IMR-90 (cell line): ENCODE measurements around the gene INTS2. TPM values are rescaled to one million over a fixed set of nuclear protein-coding genes. Genes with fewer than 3 reads are reported as not detected.

Experiments
- ATAC-seq: fragments of 200-7000 bp; cut with Tn5 transposase; 2 replicates; pipeline ENCODE4 v1.9.1; 2020; ENCODE audit warnings: low read depth, mild to moderate bottlenecking, moderate library complexity
- BruUV-seq: library from RNA; stranded (reverse); fragments of 400-500 nt; replicated peaks from 2 replicates; lab custom pipeline; 2021; lab: Mats Ljungman, UMichigan
- CTCF ChIA-PET: fragments of 300-600 bp; formaldehyde crosslinking; extraction: SDS; loops from one replicate; lab custom pipeline; 2021; ENCODE audit warnings: antibody characterized with exemption; lab: Yijun Ruan, JAX
- POLR2A ChIA-PET: fragments of 300-600 bp; sonication (Branson Sonifier 250); formaldehyde crosslinking; loops from one replicate; lab custom pipeline; 2022; ENCODE audit warnings: antibody characterized with exemption; ENCODE audit not compliant: unreplicated experiment; lab: Charles Lee
- DNase-seq: peaks from one replicate; pipeline ENCODE4 v3.0.0; 2013
- H2AFZ ChIP-seq: replicated peaks from 2 replicates; pipeline ENCODE3; 2013; ENCODE audit warnings: low read length, mild to moderate bottlenecking; ENCODE audit not compliant: poor library complexity
- H2AK5ac ChIP-seq: 2 replicates; pipeline ENCODE4 v1.6.1; 2013; ENCODE audit warnings: low read depth, low read length, inconsistent platforms
- H2AK9ac ChIP-seq: replicated peaks from 2 replicates; pipeline ENCODE3; 2013; ENCODE audit warnings: mild to moderate bottlenecking, low read depth, low read length, moderate library complexity; ENCODE audit not compliant: poor library complexity
- H2BK120ac ChIP-seq: 2 replicates; pipeline ENCODE4 v1.6.1; 2013; ENCODE audit warnings: low read depth, low read length, inconsistent platforms
- H2BK15ac ChIP-seq: 3 replicates; pipeline ENCODE4 v1.6.1; 2013; ENCODE audit warnings: low read depth, low read length, inconsistent platforms
- H2BK20ac ChIP-seq: 2 replicates; pipeline ENCODE4 v1.6.1; 2013; ENCODE audit warnings: low read depth, mild to moderate bottlenecking, inconsistent platforms, low read length, moderate library complexity
- H2BK5ac ChIP-seq: 2 replicates; pipeline ENCODE4 v1.6.1; 2013; ENCODE audit warnings: mild to moderate bottlenecking, low read depth, low read length, inconsistent platforms; ENCODE audit not compliant: poor library complexity, severe bottlenecking
- H3K14ac ChIP-seq: replicated peaks from 2 replicates; pipeline ENCODE4 v1.6.1; 2013; ENCODE audit warnings: low read depth, low read length, inconsistent platforms
- H3K18ac ChIP-seq: 2 replicates; pipeline ENCODE4 v1.6.1; 2013; ENCODE audit warnings: low read depth, low read length, control low read depth
- H3K23ac ChIP-seq: 2 replicates; pipeline ENCODE4 v1.6.1; 2013; ENCODE audit warnings: low read depth, low read length, inconsistent platforms
- H3K27ac ChIP-seq: 2 replicates; pipeline ENCODE4 v1.5.1; 2013; ENCODE audit warnings: mild to moderate bottlenecking, control low read depth, low read length; ENCODE audit not compliant: insufficient read depth
- H3K27me3 ChIP-seq: 2 replicates; pipeline ENCODE4 v1.6.1; 2013; ENCODE audit warnings: low read length; ENCODE audit not compliant: control insufficient read depth, insufficient read depth
- H3K36me3 ChIP-seq: 2 replicates; pipeline ENCODE4 v1.6.1; 2013; ENCODE audit warnings: low read length, mixed read lengths; ENCODE audit not compliant: control insufficient read depth, insufficient read depth
- H3K4ac ChIP-seq: 2 replicates; pipeline ENCODE4 v1.6.1; 2013; ENCODE audit warnings: low read depth, low read length, inconsistent platforms
- H3K4me1 ChIP-seq: 2 replicates; pipeline ENCODE4 v1.6.1; 2013; ENCODE audit warnings: low read length, mixed read lengths; ENCODE audit not compliant: control insufficient read depth, insufficient read depth
- H3K4me2 ChIP-seq: 2 replicates; pipeline ENCODE4 v1.6.1; 2013; ENCODE audit warnings: low read depth, mild to moderate bottlenecking, control low read depth, low read length, moderate library complexity
- H3K4me3 ChIP-seq: 2 replicates; pipeline ENCODE4 v1.5.1; 2013; ENCODE audit warnings: low read depth, mild to moderate bottlenecking, control low read depth, low read length, moderate library complexity; ENCODE audit not compliant: insufficient read depth
- H3K56ac ChIP-seq: 2 replicates; pipeline ENCODE4 v1.6.1; 2013; ENCODE audit warnings: low read length, inconsistent platforms; ENCODE audit not compliant: insufficient read depth; ENCODE audit errors: extremely low read depth
- H3K79me1 ChIP-seq, 2 experiments: 2 replicates each; pipeline ENCODE4 v1.6.1; 2013; ENCODE audit warnings: low read length in 2 of 2, inconsistent platforms in 1 of 2, low read depth in 1 of 2
- H3K9ac ChIP-seq: 2 replicates; pipeline ENCODE4 v1.6.1; 2013; ENCODE audit warnings: low read depth, low read length, control low read depth
- H3K9me1 ChIP-seq: 2 replicates; pipeline ENCODE4 v1.6.1; 2013; ENCODE audit warnings: low read length, inconsistent platforms; ENCODE audit not compliant: insufficient read depth
- H3K9me3 ChIP-seq: 2 replicates; pipeline ENCODE4 v1.6.1; 2013; ENCODE audit warnings: low read length; ENCODE audit not compliant: control insufficient read depth, insufficient read depth
- H4K20me1 ChIP-seq: 2 replicates; pipeline ENCODE4 v1.6.1; 2013; ENCODE audit warnings: low read length, inconsistent platforms; ENCODE audit not compliant: insufficient read depth
- H4K5ac ChIP-seq: 2 replicates; pipeline ENCODE4 v1.6.1; 2013; ENCODE audit warnings: mild to moderate bottlenecking, low read depth, low read length, control low read depth
- H4K8ac ChIP-seq, 2 experiments: 2 replicates each; pipeline ENCODE4 v1.6.1; 2013; ENCODE audit warnings: low read depth in 2 of 2, low read length in 2 of 2, control low read depth in 1 of 2, inconsistent platforms in 1 of 2
- H4K91ac ChIP-seq: 2 replicates; pipeline ENCODE4 v1.6.1; 2013; ENCODE audit warnings: low read depth, low read length, inconsistent platforms; ENCODE audit not compliant: insufficient read depth
- MAFK ChIP-seq: IDR thresholded peaks from 2 replicates; pipeline ENCODE4 v1.6.1; 2012; ENCODE audit warnings: low read depth, low read length, improper control_type of control experiment
- MAZ ChIP-seq: IDR thresholded peaks from 2 replicates; pipeline ENCODE4 v1.6.1; 2012; ENCODE audit warnings: low read depth, mild to moderate bottlenecking, low read length, improper control_type of control experiment, moderate library complexity, borderline replicate concordance
- NFE2L2 ChIP-seq: fragments of 150-350 bp; IDR thresholded peaks from 2 replicates; pipeline ENCODE4 v1.6.1; 2016; ENCODE audit warnings: low read depth, mild to moderate bottlenecking, low read length
- POLR2A ChIP-seq: IDR thresholded peaks from 2 replicates; pipeline ENCODE4 v1.6.1; 2012; ENCODE audit warnings: mild to moderate bottlenecking, low read depth, low read length
- RAD21 ChIP-seq: IDR thresholded peaks from 2 replicates; pipeline ENCODE4 v1.6.1; 2012; ENCODE audit warnings: low read length, improper control_type of control experiment
- RFX5 ChIP-seq: IDR thresholded peaks from 2 replicates; pipeline ENCODE4 v1.8.0; 2012; ENCODE audit warnings: low read depth, mild to moderate bottlenecking, low read length, moderate library complexity
- WGBS, 2 experiments: methylation state at CpG; one replicate each; pipeline versions ENCODE4 v1.1.5 to v1.1.7; 2013; ENCODE audit warnings: missing lambda C conversion rate in 2 of 2; ENCODE audit not compliant: insufficient read length in 1 of 2; ENCODE audit errors: extremely low coverage in 2 of 2; 5-methylcytosine and 5-hydroxymethylcytosine counted together
- dilution Hi-C: fragments of 300-500 bp; cut with HindIII; formaldehyde crosslinking; loops from one replicate; pipeline ENCODE4 v1.14.3; 2018; ENCODE audit warnings: low sequenced_read_pairs; ENCODE audit not compliant: unreplicated experiment
- in situ Hi-C: fragments of 300-500 bp; cut with MboI; formaldehyde crosslinking; loops from 3 replicates; pipeline ENCODE4 v1.14.3; 2019; ENCODE audit warnings: low sequenced_read_pairs, inconsistent platforms, mixed read lengths
- intact Hi-C: fragments of 100-400 bp; cut with micrococcal nuclease; formaldehyde crosslinking; loops from 2 replicates; pipeline ENCODE4 v1.10.0; 2022
- polyA plus RNA-seq, 3 experiments: library from polyadenylated mRNA; depleted of rRNA; stranded (reverse); fragments of >200 nt; gene quantifications; 2 replicates each; pipeline ENCODE4 v1.2.3, GENCODE V29; 2012; ENCODE audit warnings: low replicate concordance in 1 of 3
- total RNA-seq: library from RNA; depleted of rRNA; stranded (reverse); fragments of >200 nt; gene quantifications from 2 replicates; pipeline ENCODE4 v1.2.3, GENCODE V29; 2012

The INTS2 gene
- total and polyA plus RNA-seq, 2 of the 4 experiments (the other 2 are of a cell fraction): 4.0 to 17.4 TPM

DNA sequence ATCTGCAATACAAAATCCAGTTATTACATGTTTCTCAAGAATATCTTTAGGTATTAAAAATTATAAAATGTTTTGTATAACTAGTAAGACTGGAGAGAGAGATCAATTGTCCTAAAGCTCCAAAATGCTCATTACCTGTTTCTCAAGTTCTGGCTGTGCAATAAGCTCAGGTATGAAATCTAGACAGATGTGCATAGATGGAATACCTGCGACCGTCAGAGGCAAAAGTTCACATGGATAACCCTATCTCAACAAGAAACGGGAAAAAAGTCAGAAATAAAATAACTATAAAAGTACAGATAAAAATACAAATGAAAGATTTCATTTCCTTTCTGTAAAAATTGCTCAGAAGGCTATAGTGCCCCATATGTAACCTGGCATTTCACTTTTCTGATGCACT lies 58.6 kb downstream of the INTS2 start:
- Histone ChIP-seq H3K36me3 (peaks cover 4% of the 10 kb centered on the region; the same call in 1 of the 2 replicates), H2AK5ac (no peak overlapping the region), H3K4me2 (no peak overlapping the region), H3K27ac (no peak overlapping the region), H3K14ac (no peak overlapping the region), H4K91ac (no peak overlapping the region), H2AK9ac (no peak overlapping the region), H3K4ac (no peak overlapping the region), H2BK15ac (no peak overlapping the region), H3K4me3 (no peak overlapping the region), H4K8ac (no peak overlapping the region), H3K27me3 (no peaks in the 10 kb centered on the region), H2BK120ac (no peak overlapping the region), H3K9ac (no peak overlapping the region), H3K18ac (no peak overlapping the region), H3K9me1 (no peaks in the 10 kb centered on the region), H4K20me1 (no peaks in the 10 kb centered on the region), H3K23ac (no peak overlapping the region), H3K9me3 (no peaks in the 10 kb centered on the region), H2AFZ (no peak overlapping the region), H2BK5ac (no peak overlapping the region), H4K5ac (no peak overlapping the region), H3K4me1 (no peaks in the 10 kb centered on the region), H2BK20ac (no peak overlapping the region), H3K56ac (no peak overlapping the region), H3K79me1 (no peaks in the 10 kb centered on the region)
- ATAC-seq: no peak
- in situ Hi-C loops: no loop called here
- no CpG with 5 or more reads among the region's 3 CpGs for WGBS, 2 experiments
- ChIA-PET CTCF (no interaction called here), POLR2A (no interaction called here)
- intact Hi-C loops: no loop called here
- TF ChIP-seq POLR2A (no peak), RAD21 (no peak), MAFK (no peak), RFX5 (no peak), NFE2L2 (no peak), MAZ (no peak)
- DNase-seq: no peak
- dilution Hi-C loops: no loop called here
- BruUV-seq: no TSS peak
